Daoy (cell line): Measurements from ENCODE around the gene ZCCHC2. TPM values are rescaled to one million over a fixed set of nuclear protein-coding genes. Genes with fewer than 3 reads are reported as not detected.

Experiments used
- DNase-seq: peaks from one replicate; pipeline ENCODE4 v3.0.0-alpha.2; 2015; ENCODE audit warnings: low read depth
- total RNA-seq: library from RNA; depleted of rRNA; stranded (reverse); fragments of >200 nt; shearing (Covaris generic); gene quantifications from 2 replicates; pipeline ENCODE4 v1.2.3, GENCODE V29; 2014

ZCCHC2 gene
- total RNA-seq, 1 experiment from 2014 or later, result 3.1 TPM

DNA sequence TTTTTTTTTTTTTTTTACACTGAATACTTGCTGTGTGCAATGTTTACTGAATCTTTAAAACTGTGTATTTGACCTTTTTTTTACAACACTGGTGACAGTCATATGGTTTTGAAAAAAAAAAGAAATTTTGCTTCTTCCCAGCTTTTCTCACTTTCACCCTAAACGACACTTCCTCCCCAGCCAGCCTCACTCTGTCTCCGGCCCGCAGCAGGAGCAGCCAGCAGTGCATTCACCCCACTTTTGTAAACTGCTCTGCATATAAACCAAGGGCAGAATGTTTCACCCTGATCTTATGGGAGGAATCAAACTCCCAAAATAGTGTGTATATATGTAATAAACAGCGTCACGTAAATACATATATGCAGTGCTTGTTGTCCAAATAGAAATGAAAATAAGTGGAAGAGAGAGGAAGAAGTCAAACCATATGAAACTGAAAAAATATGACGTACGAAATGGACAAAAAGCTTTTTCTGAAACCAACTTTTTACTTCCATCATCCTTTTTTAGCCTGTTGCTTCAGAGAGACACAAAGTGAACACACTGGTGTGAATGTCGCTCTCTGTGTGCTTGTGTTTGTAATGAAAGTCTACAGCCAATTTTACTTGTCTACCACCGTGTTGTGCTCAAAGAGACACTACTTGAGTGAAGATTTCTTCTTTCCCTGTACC, 54.2 kb downstream of the ZCCHC2 start:
- no peak for DNase-seq

DNA sequence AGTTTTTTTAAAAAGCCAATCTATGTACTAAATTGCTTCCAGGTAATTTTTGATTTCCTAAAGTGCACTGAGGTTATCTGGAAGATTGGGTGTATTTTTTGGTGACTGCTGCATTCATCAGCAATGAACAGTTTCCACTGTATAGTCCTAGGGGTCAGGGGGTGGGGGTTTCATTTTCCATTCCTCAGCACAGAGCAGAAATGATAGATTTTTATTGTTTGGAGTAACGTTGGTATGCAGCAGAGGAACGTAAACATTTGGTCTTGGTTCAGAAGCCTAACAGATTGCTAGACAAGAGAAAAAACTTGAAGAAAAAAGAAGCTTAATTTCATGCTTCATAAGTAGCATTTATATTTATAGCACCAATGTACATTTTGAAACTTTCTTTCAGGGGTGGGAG, 54.9 kb downstream of the ZCCHC2 start:
- no peak for DNase-seq

DNA sequence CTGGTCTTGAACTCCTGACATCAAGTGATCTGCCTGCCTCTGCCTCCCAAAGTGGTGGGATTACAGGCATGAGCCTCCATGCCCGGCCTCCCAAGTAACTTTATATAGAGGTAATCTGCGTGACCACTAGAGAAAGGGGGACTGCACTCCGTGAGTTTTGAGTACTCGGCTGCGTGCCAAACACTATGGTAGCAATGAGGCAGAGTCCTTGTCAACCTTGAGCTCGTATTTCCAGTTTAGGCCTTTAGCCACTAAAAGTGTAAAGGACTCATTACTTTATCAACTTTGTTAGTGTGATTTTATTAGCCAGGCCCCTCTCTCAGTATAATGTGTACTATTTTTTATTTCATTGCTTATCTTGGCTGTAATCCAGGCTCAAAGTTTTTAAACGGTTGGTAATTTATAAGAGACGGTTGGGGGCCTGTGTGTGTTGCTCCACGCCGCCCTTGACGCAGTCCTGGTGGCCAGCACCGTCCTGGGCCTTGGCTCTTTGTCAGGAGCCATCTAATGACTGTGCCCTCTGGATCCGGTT, 56.2 kb downstream of the ZCCHC2 start:
- DNase-seq, result no peak

DNA sequence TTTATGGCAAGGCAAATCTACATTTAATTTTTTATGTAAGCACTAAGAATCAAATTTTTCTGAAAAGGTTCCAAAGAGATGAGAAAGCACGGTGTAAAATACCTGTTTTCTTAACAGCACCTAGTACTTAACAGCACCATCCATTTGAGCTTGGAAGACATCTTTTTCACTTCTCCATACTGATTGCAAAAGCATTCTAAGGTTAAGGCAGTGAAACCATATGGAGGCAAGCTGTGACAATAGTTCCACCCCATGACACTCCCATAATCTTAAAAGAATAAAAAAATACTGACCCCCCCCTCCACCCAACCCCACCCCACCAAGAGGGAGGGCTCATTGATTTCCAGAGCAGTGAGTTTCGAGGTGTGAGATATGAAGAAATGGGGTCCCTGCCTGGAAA, 60.6 kb downstream of the ZCCHC2 start:
- no peak for DNase-seq

DNA sequence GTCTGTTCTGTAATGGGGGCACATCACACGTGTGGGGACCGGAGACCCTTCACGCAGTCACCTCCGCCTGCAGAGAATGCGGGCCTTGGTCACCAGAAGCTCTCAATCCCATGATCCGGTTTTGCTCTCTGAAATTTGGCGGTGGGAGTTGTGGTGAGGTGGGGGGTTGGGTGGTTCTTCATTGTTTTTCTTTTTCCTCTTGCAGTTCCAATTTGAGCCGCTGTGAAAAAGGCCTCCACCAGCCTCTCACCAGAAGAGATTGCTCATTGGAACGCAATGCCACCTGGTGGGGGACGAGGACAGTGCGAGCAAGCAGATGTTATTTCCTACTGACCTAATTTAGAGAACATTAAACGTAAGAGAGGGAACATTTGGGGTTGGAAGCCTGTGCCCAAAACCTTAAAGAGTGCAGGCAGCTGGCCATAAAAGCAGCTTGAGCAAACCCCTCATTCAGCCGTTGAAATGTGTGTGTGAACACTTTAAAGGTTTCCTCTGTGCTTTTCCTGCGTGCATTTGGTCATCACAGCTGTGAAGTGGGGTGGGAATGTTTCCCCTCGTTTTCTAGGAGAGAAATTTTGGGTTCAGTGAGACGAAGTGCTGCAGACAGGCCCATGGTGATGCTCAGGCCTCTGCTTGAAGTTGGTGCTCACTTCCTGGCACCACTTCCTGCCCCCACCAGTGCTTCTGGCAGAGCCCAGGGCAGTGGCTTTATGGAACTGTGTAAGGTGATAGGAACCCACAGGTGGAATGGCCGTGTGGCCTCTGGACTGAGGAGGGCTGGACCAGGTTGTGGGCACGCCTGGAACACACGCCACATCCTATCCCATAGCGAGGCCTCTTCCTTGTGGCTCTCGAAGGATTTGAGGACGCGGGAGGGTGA, 61.7 kb downstream of the ZCCHC2 start:
- peak; percentile 81 for DNase-seq

DNA sequence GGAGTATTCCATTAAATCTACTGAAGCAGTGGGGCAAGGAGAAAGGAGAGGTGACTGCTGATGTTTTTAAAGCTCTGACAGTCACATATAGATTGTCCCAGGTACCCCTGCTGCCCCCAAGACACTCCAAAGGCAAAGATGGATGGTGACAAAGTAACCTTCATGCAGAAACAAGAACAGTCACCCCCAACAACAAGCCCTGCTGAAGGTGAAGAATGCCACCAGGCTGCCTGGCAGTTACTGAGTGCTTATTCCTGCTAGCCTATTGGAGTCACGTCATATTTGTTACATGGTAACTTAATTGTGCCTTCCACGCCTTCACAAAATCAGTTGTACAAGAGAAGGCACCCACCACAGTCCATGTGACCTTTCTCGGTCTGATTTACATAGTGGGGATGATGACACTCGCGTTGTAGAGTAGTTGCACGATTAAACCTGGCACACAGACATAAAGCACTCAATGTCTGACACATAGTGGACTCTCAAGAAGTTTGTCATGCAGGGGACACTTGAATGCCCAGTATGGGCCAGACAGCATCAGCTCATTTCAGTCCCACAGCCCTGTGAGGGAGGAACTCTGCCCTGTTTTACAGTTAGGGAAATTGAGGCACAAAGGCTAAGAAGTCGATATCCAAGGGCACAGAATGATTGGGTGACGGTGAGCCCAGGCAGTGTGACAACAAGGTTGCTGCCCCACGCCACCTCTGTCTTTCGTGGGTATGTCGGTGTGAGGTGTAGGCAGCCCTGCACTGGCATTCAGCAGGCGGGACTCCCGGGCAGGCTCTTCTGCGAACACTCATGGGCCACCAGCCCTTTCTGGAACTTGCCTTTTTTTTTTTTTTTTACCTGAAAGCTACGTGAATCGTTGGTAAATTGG, 62.7 kb downstream of the ZCCHC2 start:
- no peak for DNase-seq

DNA sequence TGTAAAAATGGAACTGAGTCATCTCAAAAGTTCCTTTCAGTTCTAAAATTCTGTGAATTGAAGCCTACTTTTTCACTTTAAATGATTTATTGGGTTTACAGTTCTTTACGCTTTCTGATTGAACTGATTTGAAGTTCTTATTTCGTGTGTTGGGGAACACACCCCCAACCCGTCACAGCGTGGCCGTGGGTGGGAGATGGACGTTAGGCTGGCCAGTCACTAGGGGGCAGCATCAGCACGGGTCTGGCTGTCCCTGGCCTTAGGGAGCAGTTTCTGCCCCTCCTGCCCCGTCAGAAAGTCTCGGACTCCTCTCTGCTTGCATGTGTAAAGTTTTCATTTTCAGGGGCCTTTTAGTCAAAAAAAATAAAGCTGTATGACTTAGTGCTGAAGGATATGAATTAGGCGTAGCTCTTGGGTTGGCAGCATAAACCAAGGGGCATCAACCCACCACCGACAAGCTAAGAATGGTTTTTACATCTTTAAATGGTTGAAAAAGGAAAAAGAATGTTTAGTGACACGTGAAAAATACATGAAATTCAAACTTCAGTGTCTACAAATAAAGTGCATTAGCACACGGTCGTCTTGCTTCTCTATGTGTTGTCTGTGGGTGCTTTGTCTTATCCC, 63.4 kb downstream of the ZCCHC2 start:
- peak; percentile 72 for DNase-seq

DNA sequence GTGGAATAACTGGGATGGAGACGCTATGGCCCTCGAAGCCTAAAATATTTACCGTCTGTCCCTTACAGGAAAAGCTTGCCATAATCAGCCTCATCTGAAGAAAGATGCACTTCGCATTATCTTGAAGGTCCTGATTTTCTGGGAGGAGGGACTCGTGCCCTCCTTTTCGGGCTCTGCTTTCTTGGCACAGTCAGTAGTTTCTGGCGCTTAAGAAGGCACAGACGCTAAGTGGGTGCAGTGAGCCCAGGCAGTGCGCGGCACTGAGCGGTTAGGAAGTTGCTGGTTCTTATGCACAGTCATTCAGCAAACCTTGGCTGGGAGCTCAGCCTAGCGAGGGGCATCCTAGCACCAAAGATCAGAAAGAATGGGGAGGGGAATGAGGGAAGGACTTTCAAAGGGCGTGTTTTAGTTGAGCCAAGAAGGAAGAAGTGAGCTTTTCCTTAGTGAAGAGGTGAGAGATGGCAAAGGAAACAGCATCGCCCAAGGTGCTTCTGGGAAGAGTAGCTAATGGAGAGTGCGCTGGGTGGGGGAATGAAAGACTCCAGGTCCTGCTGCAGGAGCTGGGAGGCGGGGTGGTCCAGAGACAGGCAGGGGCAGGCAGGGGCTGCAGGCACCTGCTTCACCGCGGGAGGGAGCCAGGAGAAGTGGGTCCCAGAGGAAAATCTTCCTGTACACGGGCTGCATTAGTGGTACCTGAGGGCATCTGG, 64.1 kb downstream of the ZCCHC2 start:
- no peak for DNase-seq

DNA sequence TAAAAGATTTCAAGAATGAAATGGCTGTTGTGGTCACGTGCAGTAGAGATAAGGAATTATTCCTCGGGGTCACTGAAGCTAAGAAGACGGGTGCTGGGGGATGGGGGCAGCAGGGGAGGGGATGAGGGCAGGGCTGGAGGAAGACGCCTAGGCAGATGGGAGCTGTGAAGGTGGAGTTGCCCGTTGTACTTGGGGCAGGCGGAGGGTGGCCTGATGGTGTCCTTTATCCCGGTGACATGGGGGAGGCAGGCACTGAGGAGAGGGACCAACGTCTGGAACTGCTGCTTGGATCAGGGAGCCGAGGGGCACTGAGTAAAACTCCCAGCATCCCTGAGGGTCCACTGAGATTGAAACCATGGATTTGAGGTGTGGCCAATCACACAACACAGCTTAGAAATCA, 64.9 kb downstream of the ZCCHC2 start:
- no peak for DNase-seq

GRCh38 chr18:62588217-62588616, 65.4 kb downstream of the ZCCHC2 start:
- DNase-seq, result no peak

DNA sequence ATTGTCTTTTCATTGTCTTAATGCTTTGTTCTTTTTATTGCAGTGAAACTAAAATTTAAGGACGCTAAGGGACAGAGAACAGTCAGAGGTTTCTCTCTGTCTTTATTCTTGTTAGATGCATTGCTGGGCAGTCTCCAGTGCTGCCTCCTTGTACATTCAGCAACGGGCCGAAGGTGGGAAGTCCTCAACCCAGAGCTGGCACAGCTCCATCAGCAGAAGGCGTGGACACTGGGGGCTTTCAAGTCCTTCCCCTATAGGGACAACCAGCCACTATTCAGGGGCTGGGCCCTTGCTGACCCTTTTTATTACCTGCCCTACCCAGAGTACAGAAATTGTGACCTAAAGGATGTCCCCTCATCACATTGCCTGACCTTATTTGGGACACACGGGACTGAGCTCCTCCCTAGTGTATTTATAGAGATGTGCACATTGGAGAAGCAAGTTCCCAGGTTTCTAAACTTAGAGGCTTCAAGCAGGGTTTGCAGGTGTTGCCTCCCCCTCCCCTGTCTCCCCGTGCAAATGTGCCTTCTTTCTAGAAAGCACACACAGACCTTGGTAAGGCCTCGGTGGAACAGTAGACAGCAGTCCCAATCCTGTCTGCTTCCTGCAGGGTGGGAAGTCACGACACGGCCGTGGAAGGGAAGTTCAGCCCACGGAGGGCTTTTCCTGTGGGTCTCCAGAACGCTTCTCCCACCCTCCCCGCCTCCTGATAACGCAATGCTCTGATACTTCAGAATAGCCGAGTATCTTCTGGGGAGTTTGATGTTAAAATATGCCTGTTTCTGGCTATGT, 68.2 kb downstream of the ZCCHC2 start:
- DNase-seq, result no peak

- DNase-seq, result peak; percentile 9
Observed at GRCh38 chr18:62596145-62597005, 73.5 kb downstream of the ZCCHC2 start.

DNA sequence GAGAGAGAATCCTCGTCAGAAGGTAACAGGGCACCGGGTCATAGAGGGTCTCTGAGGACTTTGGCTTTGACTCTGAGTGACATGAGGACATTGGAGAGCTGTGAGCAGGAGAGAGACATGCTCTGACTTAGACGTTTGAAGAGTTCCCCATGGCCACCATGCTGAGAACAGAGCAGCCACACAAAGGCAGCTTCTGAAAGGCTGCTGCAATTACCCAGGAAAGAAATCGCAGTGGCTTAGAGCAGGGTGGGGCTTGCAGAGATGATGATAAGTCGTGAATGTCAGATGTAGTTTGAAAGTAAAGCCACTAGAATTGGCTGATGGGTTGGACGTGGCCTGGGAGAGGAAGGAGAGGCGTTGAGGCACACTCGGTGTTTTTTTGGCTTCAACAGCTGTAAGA, 79.0 kb downstream of the ZCCHC2 start:
- no peak for DNase-seq

DNA sequence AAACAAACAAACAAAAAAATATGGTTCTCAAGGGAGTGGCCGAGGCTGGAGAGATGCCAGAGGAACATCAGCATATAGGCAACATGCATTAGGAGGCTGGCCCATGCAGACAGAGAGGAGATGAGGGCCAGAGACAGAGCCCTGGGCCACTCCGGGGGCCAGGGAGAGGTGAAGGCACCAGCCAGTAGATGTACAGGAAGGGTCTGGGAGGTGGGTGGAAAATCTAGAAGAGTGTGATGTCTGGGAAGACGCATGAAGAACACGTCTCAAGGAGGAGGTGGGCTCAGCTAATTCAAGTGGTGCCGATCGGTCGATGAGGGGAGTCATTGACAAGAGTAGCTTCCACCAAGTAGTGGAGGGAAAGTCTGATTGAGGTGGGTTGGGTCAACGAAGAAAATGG, 79.9 kb downstream of the ZCCHC2 start:
- no peak for DNase-seq

DNA sequence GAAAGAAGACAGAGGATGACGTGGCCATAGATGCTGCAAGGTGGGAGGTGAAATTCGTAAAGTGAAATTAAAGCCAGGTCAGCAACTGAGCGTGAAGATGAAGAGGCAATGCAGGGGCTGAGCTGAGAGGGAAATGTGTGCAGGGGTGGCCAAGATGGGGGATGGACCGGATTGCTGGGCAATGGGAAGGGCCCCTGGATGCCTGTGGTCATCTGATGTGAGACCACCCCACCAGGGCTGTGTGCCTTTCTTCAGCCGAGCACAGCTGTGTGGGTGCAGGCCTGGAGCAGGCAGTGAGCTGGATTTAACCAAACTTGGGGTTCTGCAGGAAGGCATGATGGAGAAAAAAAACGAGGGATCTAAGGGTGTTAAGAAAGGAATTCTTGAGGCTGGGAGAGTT, 80.4 kb downstream of the ZCCHC2 start:
- DNase-seq, result no peak

DNA sequence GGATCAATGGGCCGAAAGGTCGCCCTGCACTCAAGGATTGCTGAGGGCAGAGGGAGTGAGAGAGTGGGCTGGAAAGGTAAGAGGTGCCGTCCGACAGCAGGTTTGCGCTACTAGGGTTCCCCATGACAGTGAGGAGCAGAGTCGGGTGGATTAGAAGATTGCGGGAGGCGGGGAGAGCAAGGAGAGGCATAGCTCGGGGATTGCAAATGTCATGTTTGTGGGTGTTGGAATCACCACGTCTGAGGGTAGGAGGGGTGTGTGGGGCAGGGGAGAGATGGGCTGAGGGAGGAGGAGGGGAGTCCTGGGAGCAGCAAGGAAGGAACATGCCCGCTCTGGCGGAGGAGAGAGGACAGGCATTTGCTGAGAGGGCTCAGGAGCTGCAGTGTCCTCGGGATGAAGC, 81.2 kb downstream of the ZCCHC2 start:
- DNase-seq, result no peak

DNA sequence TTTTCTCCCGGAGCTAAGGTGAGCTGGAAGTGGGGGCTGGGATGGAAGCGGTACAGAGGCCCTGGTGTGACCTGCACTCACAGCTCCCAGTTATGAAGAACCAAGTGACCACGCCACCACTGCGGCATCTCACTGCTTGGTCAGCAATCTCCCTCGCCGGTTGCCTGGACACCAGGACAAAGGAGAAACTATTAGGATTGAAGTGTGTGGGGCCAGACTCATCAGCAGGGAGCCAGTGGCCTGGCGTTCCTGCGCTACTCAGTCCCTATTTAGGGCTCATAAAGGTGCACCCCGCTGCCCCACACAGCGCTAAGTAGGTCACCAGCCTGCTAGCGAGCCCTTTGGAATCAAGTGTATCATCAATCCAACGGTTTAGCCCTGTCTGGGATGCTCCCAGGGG, 82.9 kb downstream of the ZCCHC2 start:
- no peak for DNase-seq

DNA sequence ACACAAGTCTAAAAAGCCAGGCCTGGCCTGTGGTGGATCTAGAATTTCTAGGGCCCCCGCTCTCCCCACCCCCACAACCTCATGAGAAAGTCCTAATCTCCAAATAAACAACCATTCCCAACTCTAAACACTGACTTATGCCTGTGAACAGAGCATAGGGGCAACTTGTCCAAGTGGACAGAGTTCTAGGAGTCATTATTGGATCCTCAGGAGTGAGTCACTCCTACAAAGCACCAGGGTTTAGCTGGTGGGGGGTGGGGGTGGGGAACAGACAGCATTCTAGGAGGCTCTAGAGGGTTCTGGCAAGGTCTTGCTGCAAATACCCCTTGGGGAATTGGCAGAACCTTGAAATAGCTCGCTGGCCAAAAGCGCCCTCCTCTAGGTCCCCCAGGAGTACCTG, 83.3 kb downstream of the ZCCHC2 start:
- no peak for DNase-seq

- DNase-seq, result no peak
Observed at GRCh38 chr18:62607302-62607701, 84.5 kb downstream of the ZCCHC2 start.
